HuH-7 (cell line): ENCODE results near the gene AKR1B15.

ENCODE experiments used
- DNase-seq: peaks from one replicate; pipeline ENCODE4 v3.0.0; 2011; ENCODE audit warnings: low spot score

AKR1B15 gene

GRCh38 chr7:134618756-134619530 is 70.0 kb downstream of the AKR1B15 start:
- DNase-seq: no peak

- DNase-seq: no peak
Measured at GRCh38 chr7:134619627-134620331, 70.9 kb downstream of the AKR1B15 start.

- no peak for DNase-seq
Measured at GRCh38 chr7:134622303-134622995, 73.5 kb downstream of the AKR1B15 start.

GRCh38 chr7:134623193-134623592 is 74.3 kb downstream of the AKR1B15 start:
- no peak for DNase-seq

- no peak for DNase-seq
Measured at GRCh38 chr7:134625550-134625949, 76.6 kb downstream of the AKR1B15 start.

- no peak for DNase-seq
Measured at GRCh38 chr7:134627109-134627774, 78.3 kb downstream of the AKR1B15 start.

GRCh38 chr7:134627775-134628153 is 78.9 kb downstream of the AKR1B15 start:
- DNase-seq: no peak

- DNase-seq: no peak
Measured at GRCh38 chr7:134629445-134629844, 80.5 kb downstream of the AKR1B15 start.
